GM18519 (cell line): ENCODE measurements around the gene KLHL36.
"Not testable (repeated sequence)": the region's sequence is repeated elsewhere in the genome, so short reads cannot be mapped to it uniquely, and the experiment has no call there.

Source experiments
- ATAC-seq: cut with Tn5 transposase; IDR thresholded peaks from one replicate; pipeline ENCODE4 v1.9.1; 2021; ENCODE audit warnings: mild to moderate bottlenecking, moderate library complexity; ENCODE audit not compliant: unreplicated experiment, low FRiP score

Gene KLHL36

DNA sequence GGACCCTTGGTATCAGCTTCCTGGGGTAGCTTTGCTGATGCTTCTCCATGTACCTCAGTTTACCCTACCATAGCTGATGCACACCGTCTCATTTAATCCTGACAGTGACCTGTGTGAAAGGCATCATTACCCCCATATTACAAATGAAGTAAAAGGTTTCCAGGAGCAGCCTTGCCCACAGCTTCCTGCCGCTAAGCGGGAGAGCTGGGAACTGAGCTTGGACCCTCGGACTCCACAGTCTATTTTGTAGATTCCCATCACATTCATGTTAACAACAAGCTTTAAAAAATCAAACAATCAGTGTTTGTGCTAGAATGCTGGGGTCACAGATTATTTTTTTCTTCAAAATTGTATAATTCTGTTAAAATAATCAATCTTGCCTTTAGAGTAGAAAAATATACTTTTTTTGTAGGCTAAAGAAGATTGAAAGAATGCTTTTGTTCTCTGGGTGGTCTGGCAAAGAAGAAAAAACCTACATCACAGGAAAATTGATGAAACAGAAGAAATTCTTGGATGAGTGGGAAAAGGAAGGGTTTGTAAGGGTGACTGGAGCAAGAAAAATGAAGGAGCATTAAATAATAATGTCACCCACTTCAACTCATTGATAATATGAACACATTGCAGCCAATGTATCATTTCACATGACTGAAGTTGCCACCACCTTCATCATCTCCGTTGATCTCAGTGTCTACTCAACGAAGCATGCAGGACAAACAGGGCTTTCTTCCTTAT, 41.9 kb downstream of the KLHL36 start:
- no peak for ATAC-seq

DNA sequence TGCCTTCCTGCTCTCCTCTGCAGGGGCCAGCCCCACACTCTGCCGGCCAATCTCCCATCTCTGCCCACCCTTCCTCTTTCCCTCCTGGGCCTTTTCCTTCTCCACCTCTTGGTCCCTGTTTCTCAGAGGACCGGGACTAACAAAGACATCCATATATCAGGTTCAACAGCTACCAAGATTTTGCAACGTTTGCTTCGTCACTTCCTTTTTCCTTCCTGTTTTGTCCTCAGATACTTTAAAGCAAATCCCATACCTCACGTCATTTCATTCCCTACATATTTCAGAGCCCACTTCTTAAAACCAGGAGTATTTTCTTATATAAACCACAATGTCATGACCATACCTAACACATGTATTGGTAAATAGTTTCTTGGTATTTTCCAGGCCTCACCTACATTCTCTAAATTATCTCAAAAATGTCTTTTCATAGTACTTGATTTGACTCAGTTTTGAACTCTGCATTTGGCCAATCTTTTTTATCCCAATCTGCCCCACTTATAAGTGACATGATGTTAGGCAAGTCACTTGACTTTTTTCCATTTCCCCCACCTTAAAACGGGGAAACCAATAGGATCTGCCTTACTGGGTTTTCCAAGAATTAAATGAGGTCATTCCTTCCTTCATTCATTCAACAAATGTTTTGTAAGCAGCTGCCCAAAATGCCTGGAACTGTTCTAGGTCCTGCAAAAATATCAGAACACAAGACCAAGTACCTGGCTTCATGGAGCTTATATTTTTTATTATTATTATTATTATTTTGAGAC, 44.3 kb downstream of the KLHL36 start:
- ATAC-seq: no peak

DNA sequence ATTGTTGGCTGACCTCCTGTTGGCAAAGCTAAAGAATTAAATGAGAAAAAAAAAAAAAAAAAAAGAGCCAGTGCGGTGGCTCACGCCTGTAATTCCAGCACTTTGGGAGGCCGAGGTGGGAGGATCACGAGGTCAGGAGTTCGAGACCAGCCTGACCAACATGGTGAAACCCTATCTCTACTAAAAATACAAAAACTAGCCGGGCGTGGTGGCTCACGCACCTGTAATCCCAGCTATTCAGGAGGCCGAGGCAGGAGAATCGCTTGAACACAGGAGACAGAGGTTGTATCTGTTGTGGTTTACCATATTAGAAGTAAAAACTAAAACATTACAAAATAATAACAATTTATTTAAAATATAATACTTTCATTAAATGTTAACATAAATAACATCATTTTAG, 45.6 kb downstream of the KLHL36 start:
- ATAC-seq: not testable (repeated sequence)

DNA sequence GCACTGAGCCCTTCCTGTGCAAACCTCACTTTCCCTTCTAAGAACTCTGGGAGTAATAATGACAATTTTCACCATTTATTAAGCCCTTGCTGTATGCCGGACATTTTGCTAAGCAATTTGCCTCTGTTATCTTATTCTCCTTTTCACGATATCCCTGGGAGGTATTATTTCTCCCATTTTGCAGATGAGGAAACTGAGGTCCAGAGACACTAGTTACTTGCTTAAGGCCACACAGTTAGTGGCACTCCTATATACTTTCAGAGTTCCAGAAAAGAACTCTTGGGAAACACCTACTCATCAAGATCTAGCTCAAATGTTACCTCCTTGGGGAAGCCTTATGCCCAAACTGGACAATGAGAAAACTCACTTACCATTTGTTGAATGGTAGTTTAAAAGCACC, 46.7 kb downstream of the KLHL36 start:
- ATAC-seq: no peak

DNA sequence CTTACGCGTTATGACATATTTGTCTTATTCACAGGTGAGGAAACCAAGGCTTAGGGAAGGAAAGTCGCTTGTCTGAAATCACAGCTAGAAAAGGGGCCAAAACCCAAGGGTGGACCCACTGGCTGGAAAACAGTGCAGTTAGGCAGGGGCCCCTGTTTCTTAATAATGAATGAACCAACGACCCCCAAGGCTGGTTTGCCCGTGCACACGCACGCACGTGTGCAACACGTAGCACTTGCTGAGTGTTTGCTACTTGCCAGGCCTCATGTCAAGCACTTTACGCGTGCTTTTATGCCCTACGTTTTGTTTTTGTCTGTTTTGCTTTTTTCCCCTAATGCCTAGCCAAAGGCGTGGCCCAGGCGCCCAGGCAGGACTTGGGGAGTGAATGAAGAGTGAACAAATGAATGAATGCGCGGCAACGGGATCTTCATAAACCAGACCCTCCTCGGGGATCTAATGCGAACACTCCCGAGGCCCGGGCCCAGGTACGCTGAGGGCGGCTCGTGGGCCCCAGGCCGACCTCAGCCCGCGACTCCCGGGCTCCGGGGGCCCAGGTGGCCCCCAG, 50.9 kb downstream of the KLHL36 start:
- no peak for ATAC-seq

DNA sequence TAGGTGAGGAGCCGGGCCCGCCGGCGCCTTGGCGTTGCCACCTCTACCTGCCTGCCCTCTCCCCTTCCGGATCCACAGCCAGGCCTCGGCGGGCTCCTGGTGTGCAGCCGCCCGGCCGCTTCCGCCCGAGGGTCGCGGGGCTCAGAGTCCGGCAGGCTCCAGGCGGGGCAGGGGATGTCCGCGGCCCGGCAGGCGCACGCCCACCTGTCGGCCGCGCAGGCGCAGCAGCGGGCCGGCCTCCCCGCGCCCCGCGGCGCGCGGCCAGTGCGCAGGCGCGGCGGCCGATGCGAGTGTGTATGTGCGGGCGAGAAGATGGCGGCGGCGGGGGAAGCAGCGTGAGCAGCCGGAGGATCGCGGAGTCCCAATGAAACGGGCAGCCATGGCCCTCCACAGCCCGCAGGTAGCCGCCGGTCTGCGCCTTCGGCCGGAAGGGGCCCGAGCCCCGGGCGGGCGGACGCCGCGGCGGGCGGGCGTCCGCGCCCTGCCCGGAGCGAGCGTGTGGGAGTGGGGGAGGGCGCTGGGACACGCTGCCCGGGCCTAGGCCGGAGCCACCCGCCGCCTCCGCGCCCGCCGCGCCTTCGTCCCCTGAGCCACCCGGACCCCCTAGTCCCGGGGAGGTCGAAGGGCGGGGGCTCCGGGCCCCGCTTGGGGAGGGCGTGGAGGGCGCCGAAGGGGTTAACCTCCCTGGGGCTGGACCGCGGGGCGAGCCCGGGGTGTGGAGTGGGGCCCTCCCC, 51.6 kb downstream of the KLHL36 start, which contains the start of gene USP10:
TSS of gene USP10 (plus strand) at position 289 of the 734 bp plus-strand sequence. CDS start at position 380, 91 bp downstream.
- peak; percentile 46 for ATAC-seq

DNA sequence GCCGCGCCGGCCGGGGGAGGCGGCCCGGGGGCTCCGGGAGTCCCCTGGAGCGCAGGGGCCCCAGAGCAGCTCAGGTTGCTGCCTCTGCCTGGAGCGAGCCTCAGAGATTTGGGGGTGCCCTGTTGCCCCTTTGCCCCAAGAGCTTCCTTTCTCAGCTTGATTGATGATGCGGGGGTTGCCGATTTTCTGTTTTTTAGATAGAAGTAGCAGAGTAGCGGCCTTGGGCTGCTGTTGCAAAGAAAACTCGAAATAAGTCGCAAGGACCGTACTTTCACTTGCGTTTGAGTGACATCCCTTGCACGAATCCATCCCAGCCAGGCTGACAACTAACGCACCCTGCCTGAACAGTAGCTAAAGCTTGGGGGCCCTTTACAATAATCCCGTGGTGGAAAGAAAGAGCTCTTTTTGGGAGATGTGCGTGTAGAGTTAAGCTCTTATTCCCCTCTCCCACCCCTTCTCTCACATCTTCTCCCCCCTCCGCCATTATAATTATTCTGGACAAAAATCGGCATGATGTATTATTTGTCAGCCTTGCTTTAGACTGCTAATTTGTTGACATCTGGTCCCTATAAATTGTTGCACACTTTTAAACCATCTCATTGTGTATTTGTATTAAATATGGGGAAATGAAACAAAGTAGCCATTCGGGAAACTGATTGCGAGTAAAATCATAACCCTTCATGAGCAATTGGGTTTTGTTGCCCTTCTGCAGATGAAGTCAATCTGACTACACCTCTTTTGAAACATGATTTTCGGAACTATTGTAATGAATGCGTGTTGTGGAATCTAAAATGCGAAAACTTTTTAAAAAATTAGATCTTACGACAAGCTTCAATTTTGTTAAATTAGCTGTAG, 52.4 kb downstream of the KLHL36 start:
- ATAC-seq: peak; percentile 24

DNA sequence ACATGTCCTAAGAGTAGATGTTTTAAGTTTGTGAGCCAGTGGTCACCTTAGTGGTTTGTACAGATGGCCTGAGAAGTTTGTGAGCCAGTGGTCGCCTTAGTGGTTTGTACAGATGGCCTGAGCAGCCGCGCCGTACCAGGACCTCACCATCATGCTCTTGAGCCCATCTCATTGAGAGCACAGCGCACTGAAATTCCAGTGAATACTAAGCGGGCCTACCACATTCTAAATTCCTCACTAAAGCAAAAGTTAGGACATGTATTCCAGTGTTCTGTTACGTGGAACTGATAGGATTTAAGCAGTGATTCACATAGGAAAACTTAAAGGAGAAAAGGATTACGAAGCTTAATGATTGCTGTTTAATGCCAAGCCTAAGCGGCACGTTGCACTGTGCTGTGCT, 55.4 kb downstream of the KLHL36 start:
- ATAC-seq: no peak

DNA sequence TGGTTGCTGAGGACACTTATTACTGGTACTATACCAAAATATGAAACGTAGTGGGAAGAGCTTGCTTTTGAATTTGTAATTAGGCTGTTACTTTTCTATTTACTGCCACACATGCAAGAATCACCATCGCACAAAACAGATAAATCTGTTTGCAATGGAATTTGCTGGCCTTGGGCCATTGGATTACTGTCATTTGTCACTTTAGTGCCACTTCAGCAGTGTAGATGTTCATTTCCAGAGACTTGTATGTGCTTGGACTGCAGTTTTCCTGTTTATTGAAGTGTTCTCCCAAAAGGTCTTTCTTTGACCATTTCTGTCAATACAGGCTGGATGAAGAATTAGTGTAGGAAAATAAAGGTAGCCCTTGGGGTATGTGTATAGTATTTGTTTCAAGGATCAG, 55.9 kb downstream of the KLHL36 start:
- no peak for ATAC-seq

DNA sequence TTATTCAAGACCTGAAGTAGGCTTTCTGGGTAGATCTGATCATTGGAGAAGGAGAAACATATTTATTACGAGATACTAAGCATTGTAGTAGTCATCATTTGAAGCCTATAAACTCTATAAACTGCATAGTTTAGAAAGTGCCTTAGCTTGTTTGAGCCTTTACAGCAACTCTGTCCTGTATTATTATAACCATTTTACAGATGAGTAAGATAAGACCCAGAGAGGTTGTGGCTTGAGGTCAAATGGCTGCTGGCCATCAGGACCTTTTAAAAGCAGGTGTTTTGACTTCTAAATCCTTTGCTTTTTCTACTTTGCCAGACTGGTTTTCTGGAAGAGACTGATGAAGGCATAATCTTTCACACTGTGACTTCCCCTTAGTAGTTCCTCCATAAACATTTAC, 58.5 kb downstream of the KLHL36 start:
- ATAC-seq: no peak

DNA sequence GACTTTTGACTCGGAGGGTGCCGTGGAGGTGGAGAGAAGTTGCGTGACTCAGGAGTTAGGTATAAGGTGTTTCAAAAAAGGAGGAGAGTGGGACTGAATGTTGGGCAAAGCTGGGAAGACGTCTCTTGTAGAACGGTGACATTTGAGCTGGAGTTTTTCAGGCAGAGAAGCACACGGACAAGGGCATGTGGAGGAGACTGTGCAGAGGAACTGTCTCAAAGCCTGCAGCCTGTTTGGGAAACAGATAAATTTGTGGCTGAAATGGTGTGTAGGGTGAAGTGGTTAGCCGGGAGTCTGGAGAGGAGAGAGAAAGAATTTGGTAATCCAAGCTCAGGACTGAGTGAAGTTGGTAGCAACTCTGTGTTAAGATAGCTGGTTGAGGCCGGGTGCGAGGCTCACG, 61.3 kb downstream of the KLHL36 start:
- ATAC-seq: no peak

DNA sequence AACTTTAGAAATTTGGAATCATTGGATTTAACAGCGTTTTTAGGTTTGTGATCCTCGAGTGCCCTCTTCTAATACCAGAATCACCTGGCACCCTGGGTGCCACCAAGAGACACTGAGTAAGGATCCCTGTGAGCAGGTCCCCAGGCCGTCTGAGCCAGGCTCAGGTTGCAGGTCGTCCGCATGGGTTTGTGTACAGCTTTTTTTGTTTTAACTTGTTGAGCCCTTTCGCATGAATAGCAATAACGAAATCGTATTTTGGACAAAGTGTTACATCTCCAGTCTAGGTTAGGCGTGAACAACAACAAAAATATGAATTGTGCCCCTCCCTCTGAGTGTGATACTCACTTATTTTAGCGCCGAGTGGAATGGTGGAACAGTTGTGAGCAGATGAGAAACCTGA, 62.4 kb downstream of the KLHL36 start:
- no peak for ATAC-seq
